ENCODE results near the gene ELOVL2.

- TF ChIP-seq CTCF (IDR thresholded peaks at IDR 0.05) (no peak), EZH2 (IDR thresholded peaks at IDR 0.05; ENCODE audit: borderline replicate concordance, insufficient read depth, low read depth, low read length, poor library complexity, severe bottlenecking) (no peak)
Observed at GRCh38 chr6:11067348-11067747, 23.2 kb upstream of the ELOVL2 start.

Data from B cell (primary cell).